Epithelial cell of esophagus (primary cell): ENCODE data around the gene CCDC167.
A peak's percentile ranks its signal among the peaks of the same experiment; 100 is the strongest.

Experiments
- DNase-seq: peaks from one replicate; pipeline ENCODE4 v3.0.0; 2010; ENCODE audit warnings: low read depth
- H3K4me3 ChIP-seq: 2 replicates; pipeline ENCODE4 v1.5.1; 2011; ENCODE audit warnings: mild to moderate bottlenecking, low read length, control low read depth
- CTCF ChIP-seq: IDR thresholded peaks from 2 replicates; pipeline ENCODE4 v1.5.1; 2011; ENCODE audit warnings: low read depth, mild to moderate bottlenecking, low read length, control low read depth, inconsistent platforms; ENCODE audit not compliant: insufficient read depth; ENCODE audit errors: missing control alignments

The CCDC167 gene

GRCh38 chr6:37543361-37543760, 43.7 kb upstream of the CCDC167 start:
- no peak for DNase-seq
- TF ChIP-seq CTCF = no peak

GRCh38 chr6:37541346-37541745, 41.7 kb upstream of the CCDC167 start:
- no peak for DNase-seq
- TF ChIP-seq CTCF = no peak
- H3K4me3 ChIP-seq = no peak overlapping the region

More at GRCh38 chr6:37543361-37543760, 43.7 kb upstream of the CCDC167 start:
- no peak overlapping the region for H3K4me3 ChIP-seq

- TF ChIP-seq CTCF = no peak
- no peak overlapping the region for H3K4me3 ChIP-seq
Observed at GRCh38 chr6:37540390-37540789, 40.7 kb upstream of the CCDC167 start.

GRCh38 chr6:37540029-37540352, 40.3 kb upstream of the CCDC167 start:
- no peak for DNase-seq
- H3K4me3 ChIP-seq = no peak overlapping the region
- no peak for TF ChIP-seq CTCF

More at GRCh38 chr6:37540390-37540789, 40.7 kb upstream of the CCDC167 start:
- DNase-seq = no peak

- H3K4me3 ChIP-seq = no peak overlapping the region
- no peak for TF ChIP-seq CTCF
- DNase-seq = no peak
Observed at GRCh38 chr6:37539171-37540028, 39.7 kb upstream of the CCDC167 start.

- no peak overlapping the region for H3K4me3 ChIP-seq
- peak; percentile 70 for TF ChIP-seq CTCF
- peak; percentile 71 for DNase-seq
Observed at GRCh38 chr6:37538107-37538506, 38.4 kb upstream of the CCDC167 start.

- TF ChIP-seq CTCF = no peak
- no peak for DNase-seq
- no peak overlapping the region for H3K4me3 ChIP-seq
Observed at GRCh38 chr6:37537548-37537947, 37.9 kb upstream of the CCDC167 start.
